NCI-H460 (cell line): Measurements from ENCODE around the gene IGFBP6. TPM values are rescaled to one million over a fixed set of nuclear protein-coding genes. Genes with fewer than 3 reads are reported as not detected.
"Not testable (repeated sequence)": the region's sequence is repeated elsewhere in the genome, so short reads cannot be mapped to it uniquely, and the experiment has no call there.

Source experiments
- DNase-seq: peaks from one replicate; pipeline ENCODE4 v3.0.0-alpha.2; 2016; ENCODE audit warnings: low read depth; ENCODE audit errors: extremely low read depth
- total RNA-seq: library from RNA; depleted of rRNA; stranded (reverse); fragments of >200 nt; shearing (Covaris generic); gene quantifications from 2 replicates; pipeline ENCODE4 v1.2.3, GENCODE V29; 2014

The IGFBP6 gene
- total RNA-seq, 1 experiment from 2014 or later = 53.1 TPM

GRCh38 chr12:53094394-53094787, 3.1 kb upstream of the IGFBP6 start:
- DNase-seq = no peak

GRCh38 chr12:53094796-53095595, 2.5 kb upstream of the IGFBP6 start:
- DNase-seq = not testable (repeated sequence)

GRCh38 chr12:53095596-53095895, 1.9 kb upstream of the IGFBP6 start:
- not testable (repeated sequence) for DNase-seq

- no peak for DNase-seq
Measured at GRCh38 chr12:53096089-53096741, 1.3 kb upstream of the IGFBP6 start.

- DNase-seq = no peak
Measured at GRCh38 chr12:53096759-53097158, 708 bp upstream of the IGFBP6 start.

GRCh38 chr12:53097207-53097563, 282 bp upstream of the IGFBP6 start:
- peak; percentile 3 for DNase-seq

GRCh38 chr12:53098354-53098981, 1.0 kb downstream of the IGFBP6 start:
- peak; percentile 62 for DNase-seq

GRCh38 chr12:53099071-53099882, 1.8 kb downstream of the IGFBP6 start:
- peak; percentile 93 for DNase-seq

GRCh38 chr12:53100466-53101151, 3.1 kb downstream of the IGFBP6 start:
- DNase-seq = no peak

- no peak for DNase-seq
Measured at GRCh38 chr12:53101266-53101665, 3.8 kb downstream of the IGFBP6 start.

GRCh38 chr12:53101931-53102781, 4.7 kb downstream of the IGFBP6 start:
- DNase-seq = no peak

- no peak for DNase-seq
Measured at GRCh38 chr12:53102883-53103807, 5.7 kb downstream of the IGFBP6 start, which contains the start of gene SOAT2. TSS of gene SOAT2 (plus strand) at chr12:53103486. CDS start at chr12:53103578, 92 bp downstream.

GRCh38 chr12:53103860-53104305, 6.4 kb downstream of the IGFBP6 start:
- no peak for DNase-seq

- DNase-seq = no peak
Measured at GRCh38 chr12:53105256-53105655, 7.8 kb downstream of the IGFBP6 start.

- DNase-seq = no peak
Measured at GRCh38 chr12:53105712-53106439, 8.4 kb downstream of the IGFBP6 start.

GRCh38 chr12:53107122-53107521, 9.7 kb downstream of the IGFBP6 start:
- DNase-seq = no peak

- not testable (repeated sequence) for DNase-seq
Measured at GRCh38 chr12:53112431-53112830, 15.0 kb downstream of the IGFBP6 start.
